Epithelial cell of esophagus (primary cell): Measurements from ENCODE around the gene FAT2.

Source experiments
- DNase-seq: peaks from one replicate; pipeline ENCODE4 v3.0.0; 2010; ENCODE audit warnings: low read depth
- H3K4me3 ChIP-seq: 2 replicates; pipeline ENCODE4 v1.5.1; 2011; ENCODE audit warnings: mild to moderate bottlenecking, low read length, control low read depth
- TF ChIP-seq, protein P1 (sequence below): IDR thresholded peaks from 2 replicates; pipeline ENCODE4 v1.5.1; 2011; ENCODE audit warnings: low read depth, mild to moderate bottlenecking, low read length, control low read depth, inconsistent platforms; ENCODE audit not compliant: insufficient read depth; ENCODE audit errors: missing control alignments

FAT2 gene

DNA sequence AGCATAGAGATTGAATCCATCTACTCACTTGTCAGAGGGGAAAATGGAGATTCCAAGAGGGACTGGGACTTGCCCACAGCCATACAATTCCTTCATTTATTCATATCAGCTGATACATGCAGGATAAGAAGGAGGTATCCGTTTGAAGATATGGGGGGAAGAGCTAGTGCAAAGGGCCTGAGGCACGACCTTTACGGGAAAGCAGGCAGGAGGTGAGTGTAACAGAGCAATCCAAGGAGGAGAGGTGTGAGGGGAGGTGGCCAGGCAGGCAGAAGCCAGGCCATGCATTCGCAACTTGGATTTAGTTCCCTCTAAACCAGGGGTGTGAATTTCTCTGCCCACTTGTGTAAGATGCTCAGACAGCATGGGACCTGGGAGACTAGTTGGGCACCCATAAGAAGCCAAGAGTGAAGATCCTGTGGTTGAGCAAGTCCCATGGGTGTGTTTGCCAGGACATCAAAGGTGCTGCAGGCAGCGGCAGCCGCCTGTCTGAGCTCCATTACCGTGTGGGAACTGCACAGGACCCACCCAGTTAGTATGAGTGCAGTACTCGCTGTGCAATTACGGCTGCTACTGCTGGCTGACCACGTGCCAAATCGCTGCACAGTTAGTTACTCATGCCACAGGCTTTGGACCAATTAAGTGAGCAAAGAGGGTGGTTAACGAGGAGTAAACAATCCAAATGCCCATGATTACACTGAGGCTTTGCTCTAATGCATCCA lies 31.4 kb upstream of the FAT2 start:
- no peak overlapping the region for H3K4me3 ChIP-seq
- DNase-seq, result peak; percentile 78
- TF ChIP-seq, protein P1, sequence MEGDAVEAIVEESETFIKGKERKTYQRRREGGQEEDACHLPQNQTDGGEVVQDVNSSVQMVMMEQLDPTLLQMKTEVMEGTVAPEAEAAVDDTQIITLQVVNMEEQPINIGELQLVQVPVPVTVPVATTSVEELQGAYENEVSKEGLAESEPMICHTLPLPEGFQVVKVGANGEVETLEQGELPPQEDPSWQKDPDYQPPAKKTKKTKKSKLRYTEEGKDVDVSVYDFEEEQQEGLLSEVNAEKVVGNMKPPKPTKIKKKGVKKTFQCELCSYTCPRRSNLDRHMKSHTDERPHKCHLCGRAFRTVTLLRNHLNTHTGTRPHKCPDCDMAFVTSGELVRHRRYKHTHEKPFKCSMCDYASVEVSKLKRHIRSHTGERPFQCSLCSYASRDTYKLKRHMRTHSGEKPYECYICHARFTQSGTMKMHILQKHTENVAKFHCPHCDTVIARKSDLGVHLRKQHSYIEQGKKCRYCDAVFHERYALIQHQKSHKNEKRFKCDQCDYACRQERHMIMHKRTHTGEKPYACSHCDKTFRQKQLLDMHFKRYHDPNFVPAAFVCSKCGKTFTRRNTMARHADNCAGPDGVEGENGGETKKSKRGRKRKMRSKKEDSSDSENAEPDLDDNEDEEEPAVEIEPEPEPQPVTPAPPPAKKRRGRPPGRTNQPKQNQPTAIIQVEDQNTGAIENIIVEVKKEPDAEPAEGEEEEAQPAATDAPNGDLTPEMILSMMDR, result no peak

DNA sequence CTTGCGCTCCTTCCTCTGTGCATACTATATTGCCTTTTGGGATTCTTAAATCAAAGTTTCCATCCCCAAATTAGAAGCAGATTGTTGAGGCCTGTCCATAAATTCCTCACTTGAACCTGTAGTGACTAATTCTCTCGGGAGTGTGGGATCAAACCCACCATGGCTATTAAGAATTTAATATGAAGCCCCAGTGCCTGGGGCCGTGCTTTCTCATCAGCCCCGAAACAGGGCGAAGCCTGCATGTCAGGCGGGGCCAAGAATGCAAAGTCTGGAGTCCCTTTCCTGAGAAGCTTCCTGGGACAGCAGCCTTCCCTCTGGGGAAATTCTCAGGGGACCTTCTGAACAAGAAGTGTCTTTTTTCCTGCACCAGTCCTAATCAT lies 29.3 kb upstream of the FAT2 start:
- TF ChIP-seq, protein P1, result no peak
- DNase-seq, result peak; percentile 72
- H3K4me3 ChIP-seq, result no peak overlapping the region

DNA sequence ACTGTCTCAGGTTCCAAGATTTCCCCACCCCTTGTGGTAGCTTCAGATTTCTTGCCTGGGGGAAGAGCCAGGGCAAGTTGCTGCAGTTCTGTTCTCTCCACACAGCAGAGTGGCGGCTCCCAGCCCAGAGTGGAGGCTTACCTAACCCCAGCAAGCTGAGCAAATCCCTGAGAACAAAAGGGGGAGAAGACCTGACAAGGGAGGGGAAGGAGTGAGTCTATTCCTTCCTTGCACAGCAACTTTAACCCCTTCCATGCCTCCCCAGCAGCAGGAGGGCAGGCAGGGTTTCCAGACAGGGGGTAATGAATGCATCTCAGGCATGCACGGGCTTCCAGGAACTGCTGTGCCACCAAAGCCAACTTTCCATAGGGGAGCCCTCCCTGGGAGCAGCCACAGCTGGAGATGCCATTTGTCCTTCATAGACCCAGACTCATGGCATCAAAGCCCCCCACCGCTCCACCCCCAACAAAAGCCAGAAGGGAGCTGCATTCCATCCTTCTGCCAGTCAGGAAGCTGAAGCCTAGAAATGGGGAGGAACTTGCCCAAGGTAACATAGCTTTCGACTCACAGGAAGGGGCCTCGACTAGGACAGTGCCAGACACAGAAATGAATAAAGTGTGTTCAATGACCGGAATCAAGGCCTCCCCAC lies 28.8 kb upstream of the FAT2 start:
- DNase-seq, result peak; percentile 99
- TF ChIP-seq, protein P1, result no peak
- no peak overlapping the region for H3K4me3 ChIP-seq

DNA sequence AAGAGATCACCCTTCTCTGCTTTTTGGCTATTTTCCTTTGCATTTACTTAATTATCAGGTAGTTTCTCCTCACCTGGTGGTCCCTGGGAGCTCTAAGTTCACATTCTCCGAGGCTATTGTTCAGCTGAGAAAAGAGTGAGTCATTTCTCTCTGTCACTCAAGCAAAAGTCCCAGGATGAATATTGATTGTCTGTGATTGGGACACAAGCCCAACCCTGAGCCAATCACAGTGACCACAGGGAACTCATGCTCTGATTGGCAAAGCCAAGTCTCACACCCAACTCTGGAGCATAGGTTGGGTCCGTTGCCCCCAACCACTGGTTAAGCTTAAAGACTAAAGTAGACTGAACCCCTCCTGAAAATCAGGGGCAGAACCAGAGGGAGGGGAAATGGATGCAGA lies 27.8 kb upstream of the FAT2 start:
- H3K4me3 ChIP-seq, result no peak overlapping the region
- TF ChIP-seq, protein P1, result no peak
- DNase-seq, result peak; percentile 69

DNA sequence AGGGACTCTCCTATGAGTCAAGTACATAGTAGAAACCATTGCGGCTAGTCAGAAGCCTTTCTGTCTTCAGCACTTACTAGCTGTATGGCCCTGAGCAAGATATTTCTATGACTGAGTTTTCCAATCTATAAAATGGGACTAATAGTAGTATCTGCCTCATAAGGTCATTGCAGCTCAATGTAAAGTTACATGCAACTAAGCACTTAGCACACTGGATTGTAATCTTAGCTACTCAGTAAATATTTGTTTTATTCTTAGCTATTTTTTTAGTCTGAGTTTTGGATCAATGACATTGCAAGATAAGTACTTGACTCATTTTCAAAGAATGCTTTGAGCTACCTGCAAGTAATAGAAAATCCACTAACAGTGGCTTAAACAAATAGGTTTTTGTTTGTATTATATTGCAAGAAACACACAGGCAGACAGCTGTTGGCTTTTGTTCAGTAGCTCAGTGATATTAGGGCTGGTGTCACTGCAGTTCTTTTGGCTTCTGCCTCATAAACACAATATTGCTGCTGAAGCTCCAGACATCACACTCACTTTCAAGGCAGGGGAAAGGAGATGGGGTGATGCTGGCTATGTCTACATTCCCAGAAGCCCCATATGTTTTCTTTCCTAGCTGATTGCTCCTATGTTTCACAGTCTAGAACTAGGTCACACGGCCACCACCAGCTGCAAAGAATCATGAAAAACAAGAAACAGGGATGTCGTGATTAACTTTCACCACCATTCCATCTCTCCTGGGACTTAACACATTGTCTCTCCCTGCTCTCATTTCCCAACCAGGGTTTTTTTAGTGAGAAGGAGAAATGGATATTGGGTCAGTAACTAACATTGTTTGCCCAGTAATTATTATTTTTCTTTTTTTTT lies 26.9 kb upstream of the FAT2 start:
- H3K4me3 ChIP-seq, result no peak overlapping the region
- TF ChIP-seq, protein P1, result no peak
- DNase-seq, result peak; percentile 79

DNA sequence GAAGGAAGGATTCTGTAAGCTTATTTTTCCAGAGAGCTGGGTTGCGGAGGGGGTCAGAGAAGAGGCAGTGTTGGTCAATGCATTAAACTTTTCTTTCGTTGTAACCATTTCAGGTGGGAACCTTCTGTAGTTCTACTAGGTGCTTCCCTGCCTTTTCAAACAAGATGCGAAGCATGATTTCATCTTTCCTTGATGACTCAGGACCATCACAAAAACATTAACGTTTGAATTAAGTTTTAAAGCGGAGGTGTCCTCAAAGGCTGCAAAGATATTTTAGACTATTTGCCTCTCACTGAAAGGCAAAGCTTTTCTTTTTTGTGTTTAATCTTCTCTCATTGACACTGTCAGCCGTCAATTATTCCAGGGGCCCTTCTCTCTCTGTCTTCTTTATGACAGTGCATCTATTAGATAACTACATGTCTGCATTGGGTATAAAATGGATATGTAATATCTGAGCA lies 26.3 kb upstream of the FAT2 start:
- no peak overlapping the region for H3K4me3 ChIP-seq
- TF ChIP-seq, protein P1, result no peak
- DNase-seq, result peak; percentile 77
